Activated T-cell treated with anti-CD3 and anti-CD28 coated beads, Interleukin-2, amount 50 U/mL, for 4 hours (primary cell): ENCODE results near the gene LSAMP. TPM values are rescaled to one million over a fixed set of nuclear protein-coding genes. Genes with fewer than 3 reads are reported as not detected.

Experiments
- ATAC-seq, 2 donors: fragments of 200-7000 bp; cut with Tn5 transposase; one replicate each; pipeline ENCODE4 v1.10.0; 2021
- DNase-seq: peaks from one replicate; pipeline ENCODE4 v3.0.0-alpha.2; 2020
- H3K27me3 Mint-ChIP-seq: one replicate; pipeline ENCODE4 v1.8.0; 2021; ENCODE audit warnings: low read depth, mixed read lengths
- H3K36me3 Mint-ChIP-seq: one replicate; pipeline ENCODE4 v1.8.0; 2022; ENCODE audit warnings: mixed read lengths; ENCODE audit not compliant: insufficient read depth
- H3K4me1 Mint-ChIP-seq: one replicate; pipeline ENCODE4 v1.8.0; 2021; ENCODE audit warnings: low read depth, mixed read lengths
- H3K4me3 Mint-ChIP-seq: one replicate; pipeline ENCODE4 v1.8.0; 2021; ENCODE audit warnings: mild to moderate bottlenecking, moderate library complexity, mixed read lengths
- H3K9me3 Mint-ChIP-seq: one replicate; pipeline ENCODE4 v1.8.0; 2021; ENCODE audit warnings: mixed read lengths
- total RNA-seq, 3 donors: library from RNA; stranded (reverse); gene quantifications; one replicate each; pipeline ENCODE4 v1.2.1, GENCODE V29; 2021

Gene LSAMP
- total RNA-seq, 3 donors from 2014 or later: not detected

GRCh38 chr3:116150655-116151167 is 294.6 kb downstream of the LSAMP start:
- ATAC-seq (no peak), DNase-seq (no peak)
- H3K36me3 Mint-ChIP-seq: no peaks in the 10 kb centered on the region
- no peak overlapping the region for H3K4me3 Mint-ChIP-seq
- H3K4me1 Mint-ChIP-seq: no peaks in the 10 kb centered on the region
- peaks cover 2% of the 10 kb centered on the region for H3K27me3 Mint-ChIP-seq
- peaks cover 8% of the 10 kb centered on the region for H3K9me3 Mint-ChIP-seq

GRCh38 chr3:116148881-116149851 is 296.1 kb downstream of the LSAMP start:
- H3K4me1 Mint-ChIP-seq: no peaks in the 10 kb centered on the region
- no peak for ATAC-seq
- DNase-seq: no peak
- peaks cover 8% of the 10 kb centered on the region for H3K9me3 Mint-ChIP-seq
- H3K36me3 Mint-ChIP-seq: no peaks in the 10 kb centered on the region
- H3K27me3 Mint-ChIP-seq: no peaks in the 10 kb centered on the region
- no peak overlapping the region for H3K4me3 Mint-ChIP-seq

- H3K9me3 Mint-ChIP-seq: peaks cover 8% of the 10 kb centered on the region
- H3K36me3 Mint-ChIP-seq: no peaks in the 10 kb centered on the region
- H3K27me3 Mint-ChIP-seq: no peaks in the 10 kb centered on the region
- H3K4me1 Mint-ChIP-seq: no peaks in the 10 kb centered on the region
- DNase-seq (no peak), ATAC-seq (no peak)
- no peak overlapping the region for H3K4me3 Mint-ChIP-seq
These were observed 299.7 kb downstream of the LSAMP start for GRCh38 chr3:116145613-116146012.

- Mint-ChIP-seq H3K4me3 (no peak overlapping the region), H3K9me3 (peaks cover 8% of the 10 kb centered on the region)
These were observed 303.6 kb downstream of the LSAMP start for GRCh38 chr3:116141724-116142123.

GRCh38 chr3:116140100-116140689 is 305.1 kb downstream of the LSAMP start:
- ATAC-seq (no peak), DNase-seq (no peak)
- no peak overlapping the region for H3K4me3 Mint-ChIP-seq
- H3K36me3 Mint-ChIP-seq: no peaks in the 10 kb centered on the region
- H3K9me3 Mint-ChIP-seq: no peaks in the 10 kb centered on the region
- no peaks in the 10 kb centered on the region for H3K4me1 Mint-ChIP-seq
- H3K27me3 Mint-ChIP-seq: no peaks in the 10 kb centered on the region

More at GRCh38 chr3:116141724-116142123, 303.6 kb downstream of the LSAMP start:
- DNase-seq (no peak), ATAC-seq (no peak)
- H3K4me1 Mint-ChIP-seq: no peaks in the 10 kb centered on the region
- H3K27me3 Mint-ChIP-seq: no peaks in the 10 kb centered on the region
- H3K36me3 Mint-ChIP-seq: no peaks in the 10 kb centered on the region

- DNase-seq: no peak
- no peaks in the 10 kb centered on the region for H3K4me1 Mint-ChIP-seq
These were observed 305.6 kb downstream of the LSAMP start for GRCh38 chr3:116139641-116140040.

GRCh38 chr3:116135457-116136085 is 309.7 kb downstream of the LSAMP start:
- no peak for DNase-seq
- H3K4me3 Mint-ChIP-seq: no peak overlapping the region
- no peaks in the 10 kb centered on the region for H3K4me1 Mint-ChIP-seq
- no peaks in the 10 kb centered on the region for H3K36me3 Mint-ChIP-seq
- H3K9me3 Mint-ChIP-seq: no peaks in the 10 kb centered on the region
- ATAC-seq: no peak
- H3K27me3 Mint-ChIP-seq: no peaks in the 10 kb centered on the region

More at GRCh38 chr3:116139641-116140040, 305.6 kb downstream of the LSAMP start:
- ATAC-seq: no peak
- H3K9me3 Mint-ChIP-seq: no peaks in the 10 kb centered on the region
- no peaks in the 10 kb centered on the region for H3K27me3 Mint-ChIP-seq
- H3K36me3 Mint-ChIP-seq: no peaks in the 10 kb centered on the region
- H3K4me3 Mint-ChIP-seq: no peak overlapping the region

- ATAC-seq (no peak), DNase-seq (no peak)
- Mint-ChIP-seq H3K9me3 (peaks cover 3% of the 10 kb centered on the region), H3K4me3 (no peak overlapping the region), H3K36me3 (no peaks in the 10 kb centered on the region), H3K4me1 (no peaks in the 10 kb centered on the region), H3K27me3 (peaks cover 2% of the 10 kb centered on the region)
These were observed 315.9 kb downstream of the LSAMP start for GRCh38 chr3:116129187-116129946.

GRCh38 chr3:116127464-116127863 is 317.8 kb downstream of the LSAMP start:
- no peaks in the 10 kb centered on the region for H3K4me1 Mint-ChIP-seq
- no peak overlapping the region for H3K4me3 Mint-ChIP-seq
- H3K36me3 Mint-ChIP-seq: no peaks in the 10 kb centered on the region
- peaks cover 3% of the 10 kb centered on the region for H3K9me3 Mint-ChIP-seq
- H3K27me3 Mint-ChIP-seq: peaks cover 2% of the 10 kb centered on the region
- ATAC-seq: no peak
- no peak for DNase-seq

- H3K27me3 Mint-ChIP-seq: peaks cover 2% of the 10 kb centered on the region
- H3K9me3 Mint-ChIP-seq: peaks cover 3% of the 10 kb centered on the region
- H3K4me3 Mint-ChIP-seq: no peak overlapping the region
- H3K36me3 Mint-ChIP-seq: no peaks in the 10 kb centered on the region
- no peak for DNase-seq
- H3K4me1 Mint-ChIP-seq: no peaks in the 10 kb centered on the region
- no peak for ATAC-seq
These were observed 321.1 kb downstream of the LSAMP start for GRCh38 chr3:116124166-116124565.

- no peak for ATAC-seq
- Mint-ChIP-seq H3K27me3 (no peaks in the 10 kb centered on the region), H3K9me3 (no peaks in the 10 kb centered on the region), H3K36me3 (no peaks in the 10 kb centered on the region), H3K4me3 (no peak overlapping the region), H3K4me1 (no peaks in the 10 kb centered on the region)
- DNase-seq: no peak
These were observed 326.7 kb downstream of the LSAMP start for GRCh38 chr3:116118475-116119169.

- H3K4me1 Mint-ChIP-seq: no peaks in the 10 kb centered on the region
- no peaks in the 10 kb centered on the region for H3K27me3 Mint-ChIP-seq
- H3K4me3 Mint-ChIP-seq: no peak overlapping the region
- H3K36me3 Mint-ChIP-seq: no peaks in the 10 kb centered on the region
- ATAC-seq (no peak), DNase-seq (no peak)
- H3K9me3 Mint-ChIP-seq: no peaks in the 10 kb centered on the region
These were observed 330.7 kb downstream of the LSAMP start for GRCh38 chr3:116114586-116114985.

GRCh38 chr3:116112696-116113095 is 332.6 kb downstream of the LSAMP start:
- Mint-ChIP-seq H3K36me3 (no peaks in the 10 kb centered on the region), H3K4me3 (no peak overlapping the region), H3K9me3 (no peaks in the 10 kb centered on the region), H3K4me1 (no peaks in the 10 kb centered on the region), H3K27me3 (no peaks in the 10 kb centered on the region)
- ATAC-seq (no peak), DNase-seq (no peak)
